Breast epithelium (tissue), 4 donors: ENCODE results near the gene APOL6. TPM values are rescaled to one million over a fixed set of nuclear protein-coding genes. Genes with fewer than 3 reads are reported as not detected.

ENCODE experiments used
- DNase-seq, 2 donors: peaks; one replicate each; pipeline ENCODE4 v3.0.0-alpha.2; 2019; ENCODE audit warnings: low spot score in 2 of 2
- H3K27ac ChIP-seq, 2 donors: fragments of 200-600 bp; sonication (generic) in 1 of 2; one replicate each; pipeline ENCODE4 v1.5.1; 2016 to 2019; ENCODE audit warnings: mild to moderate bottlenecking in 1 of 2
- H3K27me3 ChIP-seq, 2 donors: fragments of 200-600 bp; sonication (generic) in 1 of 2; one replicate each; pipeline versions ENCODE4 v1.5.1 to v1.6.0; 2017 to 2019; ENCODE audit warnings: control low read depth in 1 of 2, mild to moderate bottlenecking in 1 of 2
- H3K36me3 ChIP-seq: fragments of 200-600 bp; one replicate; pipeline ENCODE4 v1.5.1; 2019
- H3K4me1 ChIP-seq, 2 donors: fragments of 200-600 bp; sonication (generic); one replicate each; pipeline ENCODE4 v1.5.1; 2016 to 2019; ENCODE audit warnings: control low read depth in 1 of 2
- H3K4me3 ChIP-seq, 3 donors: fragments of 200-600 bp; sonication (generic); 1 replicate in 2 of 3; 2 replicates in 1 of 3; pipeline ENCODE4 v1.5.1; 2016 to 2019; ENCODE audit warnings: mild to moderate bottlenecking in 3 of 3, moderate library complexity in 2 of 3
- H3K9me3 ChIP-seq, 2 donors: fragments of 200-600 bp; sonication (generic) in 1 of 2; one replicate each; pipeline ENCODE4 v1.5.1; 2016 to 2019; ENCODE audit warnings: control low read depth in 1 of 2
- POLR2A ChIP-seq: fragments of 450-650 bp; IDR thresholded peaks from one replicate; pipeline ENCODE4 v1.6.1; 2016; ENCODE audit warnings: antibody characterized with exemption, mild to moderate bottlenecking, moderate library complexity
- POLR2AphosphoS5 ChIP-seq, 3 donors: sonication (generic); formaldehyde crosslinking; IDR thresholded peaks; one replicate each; pipeline ENCODE4 v1.6.1; 2017; ENCODE audit warnings: antibody characterized with exemption in 3 of 3
- intact Hi-C: fragments of 100-400 bp; cut with DNase I; formaldehyde crosslinking; loops from one replicate; pipeline ENCODE4 v1.15.1; 2023; ENCODE audit warnings: low total_unique reads
- total RNA-seq, 3 donors: library from RNA; depleted of rRNA; stranded (reverse); fragments of >200 nt; gene quantifications; one replicate each; pipeline ENCODE4 v1.1.0, GENCODE V29; 2016
- TF ChIP-seq, protein P1 (sequence below), 3 donors: fragments of 450-650 bp; IDR thresholded peaks; one replicate each; pipeline ENCODE4 v1.5.1; 2016 to 2017; ENCODE audit warnings: antibody characterized with exemption in 3 of 3, mild to moderate bottlenecking in 3 of 3, moderate library complexity in 3 of 3

The APOL6 gene
- total RNA-seq, 3 donors from 2014 or later: 21.2 to 59.7 (median 25.6) TPM

DNA sequence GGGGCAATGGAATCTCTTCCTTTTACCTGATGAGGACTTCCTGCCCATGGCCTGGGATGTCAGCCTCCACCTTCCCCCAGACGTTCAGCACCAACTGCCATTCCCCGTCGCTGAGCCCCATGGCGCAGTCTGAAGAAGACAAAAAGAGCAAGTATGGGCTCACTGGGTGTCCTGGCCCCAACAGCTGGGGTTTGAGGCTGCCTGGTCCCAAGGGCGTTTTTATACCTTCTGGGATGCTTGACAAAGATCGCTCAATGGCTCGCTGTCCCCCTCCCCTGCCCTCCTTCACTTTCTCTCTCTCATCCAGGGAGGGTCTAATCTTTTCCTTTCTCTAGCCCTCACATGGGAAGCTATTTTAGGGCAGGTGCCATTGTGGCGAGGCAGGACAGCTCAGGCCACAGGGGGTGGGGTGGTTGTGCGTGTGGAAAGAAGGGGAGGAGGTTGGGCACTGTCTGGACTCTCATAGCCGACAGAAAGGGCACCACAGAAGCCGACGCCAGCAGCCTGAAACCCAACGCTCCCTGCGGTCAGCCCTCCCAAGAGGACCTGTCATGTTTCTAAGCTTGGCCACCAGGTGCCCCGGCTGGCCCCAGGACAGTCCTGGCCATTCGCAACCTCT, 31.0 kb upstream of the APOL6 start, which contains the start of gene MB:
Gene MB, minus strand, starts transcription at position 193 of the 619 bp plus-strand sequence. Its CDS starts 72 bp downstream, at position 121.
- DNase-seq: no peak
- intact Hi-C loops: loop anchor here (10.0 kb wide), 1 partner anchor 498 kb away; no protein-coding TSS in a partner anchor

DNA sequence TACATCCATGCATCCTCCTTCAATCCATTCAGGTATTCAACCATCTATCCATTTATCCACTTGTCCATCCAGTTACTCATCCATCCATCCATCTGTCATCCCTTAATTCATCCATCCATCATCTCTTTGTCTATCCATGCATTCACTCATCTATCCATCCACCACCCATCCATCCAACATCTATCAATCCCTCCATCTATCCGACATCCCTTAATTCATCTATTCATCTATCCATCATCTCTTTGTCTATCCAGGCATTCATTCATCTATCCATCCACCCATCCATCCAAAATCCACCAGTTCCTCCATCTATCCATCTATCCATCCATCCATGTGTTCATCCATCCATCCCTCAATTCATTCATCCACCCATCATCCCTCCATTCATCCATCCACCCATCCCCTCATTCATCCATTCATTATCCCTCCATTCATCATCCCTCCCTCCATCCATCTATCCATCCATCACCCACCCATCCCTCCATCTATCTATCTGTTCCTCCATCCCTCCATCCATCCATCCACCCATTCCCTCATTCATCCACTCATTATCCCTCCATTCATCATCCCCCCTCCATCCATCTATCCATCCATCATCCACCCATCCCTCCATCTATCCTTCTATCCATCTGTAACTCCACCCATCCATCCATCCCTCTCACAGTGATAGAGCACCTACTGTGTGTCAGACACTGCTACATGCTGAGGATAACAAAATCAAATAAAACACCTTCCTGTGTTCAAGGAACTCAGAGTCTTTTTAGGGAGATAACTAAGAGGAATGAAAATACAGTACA, 29.6 kb upstream of the APOL6 start:
- H3K27ac ChIP-seq: no peak overlapping the region
- H3K36me3 ChIP-seq: no peaks in the 10 kb centered on the region
- TF ChIP-seq POLR2A (no peak), POLR2AphosphoS5 (IDR thresholded peaks at IDR 0.05) (no peak)
- TF ChIP-seq, protein P1, sequence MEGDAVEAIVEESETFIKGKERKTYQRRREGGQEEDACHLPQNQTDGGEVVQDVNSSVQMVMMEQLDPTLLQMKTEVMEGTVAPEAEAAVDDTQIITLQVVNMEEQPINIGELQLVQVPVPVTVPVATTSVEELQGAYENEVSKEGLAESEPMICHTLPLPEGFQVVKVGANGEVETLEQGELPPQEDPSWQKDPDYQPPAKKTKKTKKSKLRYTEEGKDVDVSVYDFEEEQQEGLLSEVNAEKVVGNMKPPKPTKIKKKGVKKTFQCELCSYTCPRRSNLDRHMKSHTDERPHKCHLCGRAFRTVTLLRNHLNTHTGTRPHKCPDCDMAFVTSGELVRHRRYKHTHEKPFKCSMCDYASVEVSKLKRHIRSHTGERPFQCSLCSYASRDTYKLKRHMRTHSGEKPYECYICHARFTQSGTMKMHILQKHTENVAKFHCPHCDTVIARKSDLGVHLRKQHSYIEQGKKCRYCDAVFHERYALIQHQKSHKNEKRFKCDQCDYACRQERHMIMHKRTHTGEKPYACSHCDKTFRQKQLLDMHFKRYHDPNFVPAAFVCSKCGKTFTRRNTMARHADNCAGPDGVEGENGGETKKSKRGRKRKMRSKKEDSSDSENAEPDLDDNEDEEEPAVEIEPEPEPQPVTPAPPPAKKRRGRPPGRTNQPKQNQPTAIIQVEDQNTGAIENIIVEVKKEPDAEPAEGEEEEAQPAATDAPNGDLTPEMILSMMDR (IDR thresholded peaks at IDR 0.05): no peak
- no peak for DNase-seq
- no peaks in the 10 kb centered on the region for H3K27me3 ChIP-seq
- H3K4me1 ChIP-seq: peaks cover 0 to 5% of the 10 kb centered on the region in 2 donors
- no peaks in the 10 kb centered on the region for H3K9me3 ChIP-seq
- intact Hi-C loops: loop anchor here (10.0 kb wide), 1 partner anchor 496 kb away; no protein-coding TSS in a partner anchor
- H3K4me3 ChIP-seq: no peak overlapping the region

More for the DNA sequence above, 31.0 kb upstream of the APOL6 start, which contains the start of gene MB:
- Histone ChIP-seq H3K27me3 (no peaks in the 10 kb centered on the region), H3K4me1 (no peaks in the 10 kb centered on the region), H3K9me3 (no peaks in the 10 kb centered on the region), H3K27ac (peak within 1 kb of the TSS; percentile 58 to 59), H3K4me3 (no peak within 1 kb of the TSS), H3K36me3 (no peaks in the 10 kb centered on the region)
- TF ChIP-seq POLR2AphosphoS5 (IDR thresholded peaks at IDR 0.05) (no peak), POLR2A (no peak)
- TF ChIP-seq, protein P1 (IDR thresholded peaks at IDR 0.05): no peak

DNA sequence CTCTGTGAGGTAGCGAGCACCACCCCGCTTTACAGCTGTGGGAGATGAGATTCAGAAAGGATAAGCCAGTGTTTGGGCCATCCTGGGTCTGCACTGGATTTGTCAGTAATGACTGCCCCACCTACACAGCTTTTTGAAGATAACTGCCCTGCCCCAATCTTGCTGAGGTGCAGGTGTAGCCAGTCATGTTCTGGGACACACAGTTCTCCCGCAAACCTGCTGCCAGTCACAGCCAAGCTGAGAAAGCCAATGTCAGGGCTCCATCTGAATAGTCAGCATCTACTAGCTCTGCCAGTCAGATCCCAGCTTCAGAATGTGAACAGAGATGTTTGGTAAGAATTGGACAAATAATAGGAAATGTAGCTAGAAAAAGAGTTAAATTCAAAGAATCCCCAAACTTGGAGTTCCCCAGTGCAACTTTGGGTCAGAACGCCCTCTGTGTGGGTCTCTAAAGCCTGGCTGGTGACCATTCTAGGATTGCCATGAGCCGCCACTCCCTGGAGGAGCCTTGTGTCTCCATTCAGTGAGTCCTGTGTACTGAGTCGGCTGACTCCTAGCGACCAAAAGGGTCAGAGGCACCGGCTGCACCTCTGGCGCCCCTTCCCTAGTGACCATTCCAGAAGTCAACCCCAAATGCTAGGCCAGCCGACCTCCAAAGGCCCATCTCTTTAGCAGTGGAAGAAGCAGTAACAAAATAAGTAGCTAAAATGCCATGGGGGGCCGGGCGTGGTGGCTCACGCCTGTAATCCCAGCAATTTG, 28.7 kb upstream of the APOL6 start:
- intact Hi-C loops: loop anchor here (10.0 kb wide), 2 partner anchors 405 to 495 kb away; partner anchors contain the start of gene RBFOX2

DNA sequence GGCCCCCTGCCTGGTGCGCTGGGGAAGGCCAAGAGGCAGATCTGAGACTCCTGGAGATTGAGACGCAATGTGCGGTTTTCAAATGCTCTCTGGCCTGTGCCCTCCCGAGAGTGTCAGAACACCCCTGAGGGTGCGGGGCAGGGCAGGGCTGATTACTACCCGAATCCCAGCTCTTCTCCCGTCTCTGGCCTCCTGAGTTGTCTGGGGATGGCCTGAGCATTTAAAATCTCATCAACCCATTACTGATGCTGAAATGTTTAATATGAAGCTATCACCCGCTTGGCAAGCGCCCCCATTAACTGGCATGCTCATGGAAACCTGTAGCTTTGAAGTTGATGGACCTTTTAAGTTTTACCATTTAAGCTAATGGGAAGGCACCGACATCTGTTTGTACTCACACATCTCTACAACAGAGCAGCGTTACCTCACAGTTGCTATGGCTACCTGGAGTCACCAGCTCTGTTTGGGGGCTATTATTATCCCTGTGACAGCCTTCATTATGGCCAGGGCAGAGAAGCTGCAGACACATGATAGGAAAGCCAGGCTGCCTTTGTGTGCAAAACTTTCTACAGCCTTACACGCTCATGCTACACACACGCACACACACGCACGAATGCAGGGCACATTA, 27.5 kb upstream of the APOL6 start:
- DNase-seq: no peak
- Histone ChIP-seq H3K27me3 (no peaks in the 10 kb centered on the region), H3K4me3 (no peak overlapping the region), H3K27ac (no peak overlapping the region), H3K9me3 (no peaks in the 10 kb centered on the region), H3K4me1 (peaks cover 0 to 5% of the 10 kb centered on the region in 2 donors), H3K36me3 (no peaks in the 10 kb centered on the region)
- intact Hi-C loops: loop anchor here (10.0 kb wide), 1 partner anchor 404 kb away; the partner anchor contains the start of gene RBFOX2
- TF ChIP-seq, protein P1 (IDR thresholded peaks at IDR 0.05): no peak
- TF ChIP-seq POLR2AphosphoS5 (IDR thresholded peaks at IDR 0.05) (no peak), POLR2A (no peak)

More for the DNA sequence above, 28.7 kb upstream of the APOL6 start:
- H3K36me3 ChIP-seq: no peaks in the 10 kb centered on the region
- no peaks in the 10 kb centered on the region for H3K27me3 ChIP-seq
- no peak overlapping the region for H3K4me3 ChIP-seq
- TF ChIP-seq POLR2AphosphoS5 (IDR thresholded peaks at IDR 0.05) (no peak), POLR2A (no peak)
- TF ChIP-seq, protein P1 (IDR thresholded peaks at IDR 0.05): no peak
- H3K4me1 ChIP-seq: peaks cover 0 to 5% of the 10 kb centered on the region in 2 donors
- H3K9me3 ChIP-seq: no peaks in the 10 kb centered on the region
- no peak for DNase-seq
- no peak overlapping the region for H3K27ac ChIP-seq
